ENCODE results near the gene LUZP1.

Gene LUZP1

DNA sequence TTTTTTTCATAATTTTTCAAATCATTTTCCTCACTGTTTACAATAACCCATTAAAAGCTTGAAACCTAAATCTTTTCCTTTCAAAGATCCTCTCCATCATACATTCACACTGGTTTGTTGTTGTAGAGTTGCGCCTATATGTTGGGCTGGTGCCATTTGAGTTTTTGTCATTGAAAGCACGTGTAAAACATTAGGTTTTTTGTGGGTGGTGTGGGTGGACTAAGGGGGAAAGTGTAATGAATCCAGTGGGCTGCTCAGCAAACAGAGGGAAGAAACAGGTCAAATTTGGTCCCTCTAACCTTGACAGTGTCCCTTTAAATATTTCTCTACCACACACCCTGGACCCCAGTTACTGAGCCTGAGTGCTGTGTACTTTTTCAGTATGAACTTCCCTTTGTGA, 102.6 kb downstream of the LUZP1 start:
- H3K4me3 ChIP-seq (ENCODE audit: low read depth, low read length) = no peak overlapping the region
- no peak for DNase-seq (ENCODE audit: low read depth)
- TF ChIP-seq, protein P1, sequence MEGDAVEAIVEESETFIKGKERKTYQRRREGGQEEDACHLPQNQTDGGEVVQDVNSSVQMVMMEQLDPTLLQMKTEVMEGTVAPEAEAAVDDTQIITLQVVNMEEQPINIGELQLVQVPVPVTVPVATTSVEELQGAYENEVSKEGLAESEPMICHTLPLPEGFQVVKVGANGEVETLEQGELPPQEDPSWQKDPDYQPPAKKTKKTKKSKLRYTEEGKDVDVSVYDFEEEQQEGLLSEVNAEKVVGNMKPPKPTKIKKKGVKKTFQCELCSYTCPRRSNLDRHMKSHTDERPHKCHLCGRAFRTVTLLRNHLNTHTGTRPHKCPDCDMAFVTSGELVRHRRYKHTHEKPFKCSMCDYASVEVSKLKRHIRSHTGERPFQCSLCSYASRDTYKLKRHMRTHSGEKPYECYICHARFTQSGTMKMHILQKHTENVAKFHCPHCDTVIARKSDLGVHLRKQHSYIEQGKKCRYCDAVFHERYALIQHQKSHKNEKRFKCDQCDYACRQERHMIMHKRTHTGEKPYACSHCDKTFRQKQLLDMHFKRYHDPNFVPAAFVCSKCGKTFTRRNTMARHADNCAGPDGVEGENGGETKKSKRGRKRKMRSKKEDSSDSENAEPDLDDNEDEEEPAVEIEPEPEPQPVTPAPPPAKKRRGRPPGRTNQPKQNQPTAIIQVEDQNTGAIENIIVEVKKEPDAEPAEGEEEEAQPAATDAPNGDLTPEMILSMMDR (IDR thresholded peaks at IDR 0.05; ENCODE audit: low read depth, low read length) = no peak
- TF ChIP-seq POLR2A (IDR thresholded peaks at IDR 0.05; ENCODE audit: extremely low read depth, insufficient read length) (no peak), MYC (IDR thresholded peaks at IDR 0.05; ENCODE audit: low read depth, low read length) (no peak)
- TF ChIP-seq, protein P2, sequence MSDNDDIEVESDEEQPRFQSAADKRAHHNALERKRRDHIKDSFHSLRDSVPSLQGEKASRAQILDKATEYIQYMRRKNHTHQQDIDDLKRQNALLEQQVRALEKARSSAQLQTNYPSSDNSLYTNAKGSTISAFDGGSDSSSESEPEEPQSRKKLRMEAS (IDR thresholded peaks at IDR 0.05; ENCODE audit: low read depth, low read length) = no peak

DNA sequence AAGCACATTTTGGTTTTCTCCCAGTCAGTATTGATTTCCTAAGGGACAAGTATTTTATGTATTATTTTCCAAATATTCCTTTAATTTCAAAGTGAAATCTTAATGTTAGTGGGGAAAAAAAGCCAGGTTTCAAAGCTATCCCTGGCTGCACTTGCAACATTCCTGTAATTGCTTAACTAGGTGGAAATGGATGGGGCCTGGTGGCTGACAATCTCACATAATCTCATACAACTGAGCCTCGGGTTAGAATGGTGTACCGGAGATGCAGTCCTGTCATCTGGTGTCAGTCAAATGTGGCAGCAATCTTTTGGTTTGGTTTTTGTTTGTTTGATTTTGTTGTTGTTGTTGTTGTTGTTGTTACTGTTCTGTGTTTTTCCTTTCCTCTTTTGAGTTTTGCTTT, 103.3 kb downstream of the LUZP1 start:
- H3K4me3 ChIP-seq (ENCODE audit: low read depth, low read length) = no peak overlapping the region
- no peak for DNase-seq (ENCODE audit: low read depth)
- TF ChIP-seq MYC (IDR thresholded peaks at IDR 0.05; ENCODE audit: low read depth, low read length) (no peak), POLR2A (IDR thresholded peaks at IDR 0.05; ENCODE audit: extremely low read depth, insufficient read length) (no peak)
- TF ChIP-seq, protein P1 (IDR thresholded peaks at IDR 0.05; ENCODE audit: low read depth, low read length) = no peak
- TF ChIP-seq, protein P2 (IDR thresholded peaks at IDR 0.05; ENCODE audit: low read depth, low read length) = no peak

DNA sequence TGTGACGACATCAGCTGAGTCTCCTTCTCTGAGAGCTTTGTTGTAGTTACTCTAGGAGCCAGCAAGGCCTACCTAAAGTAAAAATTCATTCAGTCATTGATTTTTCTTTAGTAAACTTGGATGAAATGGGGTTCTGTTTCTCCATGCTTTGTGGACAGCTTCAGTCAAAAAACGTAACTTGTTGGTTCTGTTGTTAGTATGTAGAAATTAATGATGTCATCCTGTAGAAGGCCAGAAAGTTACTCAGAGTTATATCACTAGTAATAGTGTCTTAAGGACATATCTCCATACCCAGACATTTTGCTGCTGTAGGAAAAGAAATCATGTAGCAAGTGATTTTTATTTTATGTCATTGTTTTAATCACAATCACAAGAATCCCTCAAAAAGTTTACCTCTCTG, 106.4 kb downstream of the LUZP1 start:
- H3K4me3 ChIP-seq (ENCODE audit: low read depth, low read length) = no peak overlapping the region
- TF ChIP-seq MYC (IDR thresholded peaks at IDR 0.05; ENCODE audit: low read depth, low read length) (no peak), POLR2A (IDR thresholded peaks at IDR 0.05; ENCODE audit: extremely low read depth, insufficient read length) (no peak)
- TF ChIP-seq, protein P1 (IDR thresholded peaks at IDR 0.05; ENCODE audit: low read depth, low read length) = no peak
- TF ChIP-seq, protein P2 (IDR thresholded peaks at IDR 0.05; ENCODE audit: low read depth, low read length) = no peak
- DNase-seq (ENCODE audit: low read depth) = no peak

DNA sequence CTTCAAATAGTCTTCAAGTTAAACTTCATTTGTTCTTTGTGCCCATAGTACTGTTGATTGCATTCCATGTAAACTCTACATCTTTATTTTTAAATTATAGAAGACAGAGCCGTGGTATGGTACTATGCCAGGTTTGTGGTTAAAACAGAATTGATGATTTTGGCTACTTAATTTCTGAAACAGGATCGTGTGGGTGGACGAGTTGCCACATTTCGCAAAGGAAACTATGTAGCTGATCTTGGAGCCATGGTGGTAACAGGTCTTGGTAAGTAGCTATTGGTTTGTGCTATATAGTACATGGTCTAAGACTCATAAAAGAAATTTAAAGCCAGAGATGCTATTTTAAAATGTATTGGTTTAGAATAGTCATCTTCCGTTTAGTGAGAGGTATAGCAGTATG, 111.4 kb downstream of the LUZP1 start:
- DNase-seq (ENCODE audit: low read depth) = no peak
- H3K4me3 ChIP-seq (ENCODE audit: low read depth, low read length) = no peak overlapping the region
- TF ChIP-seq, protein P2 (IDR thresholded peaks at IDR 0.05; ENCODE audit: low read depth, low read length) = no peak
- no peak for TF ChIP-seq MYC (IDR thresholded peaks at IDR 0.05; ENCODE audit: low read depth, low read length)
- TF ChIP-seq, protein P1 (IDR thresholded peaks at IDR 0.05; ENCODE audit: low read depth, low read length) = no peak
- TF ChIP-seq POLR2A (IDR thresholded peaks at IDR 0.05; ENCODE audit: extremely low read depth, insufficient read length) = no peak

DNA sequence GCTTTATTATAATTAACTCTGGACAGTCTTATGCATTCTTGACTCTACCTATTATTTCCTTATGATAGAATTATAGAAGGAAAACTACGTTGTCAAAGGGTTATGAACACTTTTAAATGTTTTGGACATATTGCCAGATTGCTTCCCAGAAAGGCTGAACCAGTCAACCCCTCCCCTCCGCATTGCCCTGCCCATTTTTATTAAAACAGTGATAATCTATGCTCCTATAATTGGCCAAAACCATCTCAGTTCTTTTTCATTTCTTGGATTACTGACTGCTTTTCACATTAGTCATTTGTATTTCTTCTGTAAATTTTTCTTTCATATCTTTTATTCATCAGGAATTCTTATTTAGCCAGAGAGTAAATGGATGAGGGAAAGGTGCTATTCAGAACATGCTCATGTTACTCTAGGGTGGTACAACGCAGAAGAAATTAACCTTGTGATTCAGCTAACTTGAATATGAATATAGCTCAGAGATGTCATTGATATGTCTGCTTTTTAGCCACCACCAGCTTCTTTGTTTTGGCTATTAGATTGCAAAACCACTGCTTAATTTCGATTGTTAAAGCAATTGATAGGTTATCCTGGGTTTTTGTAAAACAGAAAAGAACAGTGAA, 117.3 kb downstream of the LUZP1 start:
- TF ChIP-seq POLR2A (IDR thresholded peaks at IDR 0.05; ENCODE audit: extremely low read depth, insufficient read length) (no peak), MYC (IDR thresholded peaks at IDR 0.05; ENCODE audit: low read depth, low read length) (no peak)
- TF ChIP-seq, protein P1 (IDR thresholded peaks at IDR 0.05; ENCODE audit: low read depth, low read length) = no peak
- TF ChIP-seq, protein P2 (IDR thresholded peaks at IDR 0.05; ENCODE audit: low read depth, low read length) = no peak
- DNase-seq (ENCODE audit: low read depth) = no peak

More for the DNA sequence above, 117.3 kb downstream of the LUZP1 start:
- H3K4me3 ChIP-seq (ENCODE audit: low read depth, low read length) = no peak overlapping the region

All from NB4 (cell line).